Lower lobe of right lung (tissue), 2 donors: Measurements from ENCODE around the gene MAB21L4. TPM values are rescaled to one million over a fixed set of nuclear protein-coding genes. Genes with fewer than 3 reads are reported as not detected.
A peak's percentile ranks its signal among the peaks of the same experiment; 100 is the strongest.

ENCODE experiments used
- ATAC-seq, 2 donors: fragments of 200-7000 bp; cut with Tn5 transposase; one replicate each; pipeline ENCODE4 v1.9.1; 2020 to 2022; ENCODE audit warnings: mild to moderate bottlenecking in 2 of 2, moderate library complexity in 2 of 2
- DNase-seq: peaks from one replicate; pipeline ENCODE4 v3.0.0-alpha.2; 2020
- H3K27ac ChIP-seq: fragments of 200-600 bp; one replicate; pipeline ENCODE4 v1.8.0; 2022
- H3K27me3 ChIP-seq: fragments of 200-600 bp; one replicate; pipeline ENCODE4 v1.8.0; 2022; ENCODE audit warnings: low read depth
- H3K36me3 ChIP-seq: fragments of 200-600 bp; one replicate; pipeline ENCODE4 v1.8.0; 2022; ENCODE audit warnings: mild to moderate bottlenecking
- H3K4me1 ChIP-seq: fragments of 200-600 bp; one replicate; pipeline ENCODE4 v1.8.0; 2022
- H3K4me3 ChIP-seq: fragments of 200-600 bp; one replicate; pipeline ENCODE4 v1.8.0; 2022; ENCODE audit warnings: mild to moderate bottlenecking
- H3K9me3 ChIP-seq: fragments of 200-600 bp; one replicate; pipeline ENCODE4 v1.8.0; 2022
- intact Hi-C: fragments of 100-400 bp; cut with DNase I; formaldehyde crosslinking; loops from one replicate; pipeline ENCODE4 v1.11.0; 2022
- total RNA-seq: library from RNA; stranded (reverse); fragmentation: NEBNext Ultra II Directional; extraction: Animal tissue kit (Norgen Biotek cat#: 25700); gene quantifications from one replicate; pipeline ENCODE4 v1.2.1, GENCODE V29; 2021
- TF ChIP-seq, protein P1 (sequence below): fragments of 200-600 bp; IDR thresholded peaks from one replicate; pipeline ENCODE4 v1.8.0; 2022; ENCODE audit warnings: antibody characterized with exemption, mild to moderate bottlenecking
- donor health status: DM: no; HTN: yes; CAD: no; lungs with severe emphysema.

MAB21L4 gene
- total RNA-seq, 1 donor from 2014 or later: 17.0 TPM

GRCh38 chr2:240925568-240926515 is 29.9 kb upstream of the MAB21L4 start:
- Histone ChIP-seq H3K4me1 (peaks cover 4% of the 10 kb centered on the region), H3K36me3 (no peaks in the 10 kb centered on the region), H3K4me3 (no peak overlapping the region), H3K27me3 (no peaks in the 10 kb centered on the region), H3K9me3 (no peaks in the 10 kb centered on the region), H3K27ac (no peak overlapping the region)
- intact Hi-C loops: no loop called here
- ATAC-seq (peak; percentile 14 to 32), DNase-seq (peak; percentile 44)
- TF ChIP-seq, protein P1, sequence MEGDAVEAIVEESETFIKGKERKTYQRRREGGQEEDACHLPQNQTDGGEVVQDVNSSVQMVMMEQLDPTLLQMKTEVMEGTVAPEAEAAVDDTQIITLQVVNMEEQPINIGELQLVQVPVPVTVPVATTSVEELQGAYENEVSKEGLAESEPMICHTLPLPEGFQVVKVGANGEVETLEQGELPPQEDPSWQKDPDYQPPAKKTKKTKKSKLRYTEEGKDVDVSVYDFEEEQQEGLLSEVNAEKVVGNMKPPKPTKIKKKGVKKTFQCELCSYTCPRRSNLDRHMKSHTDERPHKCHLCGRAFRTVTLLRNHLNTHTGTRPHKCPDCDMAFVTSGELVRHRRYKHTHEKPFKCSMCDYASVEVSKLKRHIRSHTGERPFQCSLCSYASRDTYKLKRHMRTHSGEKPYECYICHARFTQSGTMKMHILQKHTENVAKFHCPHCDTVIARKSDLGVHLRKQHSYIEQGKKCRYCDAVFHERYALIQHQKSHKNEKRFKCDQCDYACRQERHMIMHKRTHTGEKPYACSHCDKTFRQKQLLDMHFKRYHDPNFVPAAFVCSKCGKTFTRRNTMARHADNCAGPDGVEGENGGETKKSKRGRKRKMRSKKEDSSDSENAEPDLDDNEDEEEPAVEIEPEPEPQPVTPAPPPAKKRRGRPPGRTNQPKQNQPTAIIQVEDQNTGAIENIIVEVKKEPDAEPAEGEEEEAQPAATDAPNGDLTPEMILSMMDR: no peak

GRCh38 chr2:240925191-240925567 is 29.2 kb upstream of the MAB21L4 start:
- Histone ChIP-seq H3K4me3 (no peak overlapping the region), H3K27me3 (no peaks in the 10 kb centered on the region), H3K9me3 (no peaks in the 10 kb centered on the region), H3K36me3 (no peaks in the 10 kb centered on the region), H3K4me1 (peaks cover 7% of the 10 kb centered on the region), H3K27ac (no peak overlapping the region)
- DNase-seq: no peak
- intact Hi-C loops: no loop called here
- TF ChIP-seq, protein P1: no peak
- peak in 1 of 2 donors; percentile 6 for ATAC-seq

- H3K36me3 ChIP-seq: no peaks in the 10 kb centered on the region
- H3K4me1 ChIP-seq: peaks cover 7% of the 10 kb centered on the region
- TF ChIP-seq, protein P1: no peak
- intact Hi-C loops: no loop called here
- no peaks in the 10 kb centered on the region for H3K9me3 ChIP-seq
- no peaks in the 10 kb centered on the region for H3K27me3 ChIP-seq
- peak; percentile 42 for DNase-seq
- ATAC-seq: no peak
- H3K4me3 ChIP-seq: no peak overlapping the region
- H3K27ac ChIP-seq: no peak overlapping the region
These were observed 27.1 kb upstream of the MAB21L4 start for GRCh38 chr2:240922982-240923537.

- intact Hi-C loops: no loop called here
- Histone ChIP-seq H3K36me3 (no peaks in the 10 kb centered on the region), H3K27ac (no peak overlapping the region), H3K27me3 (no peaks in the 10 kb centered on the region), H3K9me3 (no peaks in the 10 kb centered on the region), H3K4me3 (no peak overlapping the region), H3K4me1 (peaks cover 8% of the 10 kb centered on the region)
- ATAC-seq: no peak
- no peak for DNase-seq
- TF ChIP-seq, protein P1: no peak
These were observed 26.5 kb upstream of the MAB21L4 start for GRCh38 chr2:240922245-240922981.

GRCh38 chr2:240921995-240922244 is 26.0 kb upstream of the MAB21L4 start:
- Histone ChIP-seq H3K36me3 (no peaks in the 10 kb centered on the region), H3K27me3 (no peaks in the 10 kb centered on the region), H3K9me3 (no peaks in the 10 kb centered on the region), H3K27ac (no peak overlapping the region), H3K4me3 (no peak overlapping the region), H3K4me1 (peaks cover 13% of the 10 kb centered on the region)
- no peak for ATAC-seq
- TF ChIP-seq, protein P1: no peak
- no peak for DNase-seq
- intact Hi-C loops: no loop called here
